OCI-LY7 (cell line): Measurements from ENCODE around the gene AIP. TPM values are rescaled to one million over a fixed set of nuclear protein-coding genes. Genes with fewer than 3 reads are reported as not detected.

Source experiments
- BruUV-seq: library from RNA; stranded (reverse); fragments of 400-500 nt; replicated peaks from 2 replicates; lab custom pipeline; 2021; lab: Mats Ljungman, UMichigan
- CTCF ChIA-PET: fragments of 300-600 bp; sonication (Branson Sonifier 250); formaldehyde crosslinking; loops from one replicate; lab custom pipeline; 2022; ENCODE audit warnings: antibody characterized with exemption; ENCODE audit not compliant: unreplicated experiment; lab: Charles Lee
- POLR2A ChIA-PET: fragments of 300-600 bp; sonication (Branson Sonifier 250); formaldehyde crosslinking; loops from one replicate; lab custom pipeline; 2022; ENCODE audit warnings: antibody characterized with exemption; lab: Charles Lee
- DNase-seq: peaks from one replicate; pipeline ENCODE4 v3.0.0-alpha.2; 2015; ENCODE audit warnings: low spot score
- H2AFZ ChIP-seq: fragments of 200-600 bp; sonication (generic), shearing (Covaris generic); 2 replicates; pipeline ENCODE4 v1.6.1; 2014; ENCODE audit warnings: mild to moderate bottlenecking, antibody characterized with exemption, low read length, moderate library complexity
- H3K27ac ChIP-seq: fragments of 200-600 bp; sonication (generic); 2 replicates; pipeline ENCODE4 v1.5.1; 2014; ENCODE audit warnings: mixed run types, low read depth, mild to moderate bottlenecking, moderate library complexity, low read length, inconsistent platforms; ENCODE audit not compliant: poor library complexity, severe bottlenecking
- H3K36me3 ChIP-seq: fragments of 200-600 bp; sonication (generic); 2 replicates; pipeline ENCODE4 v1.6.1; 2014; ENCODE audit warnings: mild to moderate bottlenecking, antibody characterized with exemption, low read length, moderate library complexity, mixed read lengths; ENCODE audit not compliant: insufficient read depth
- H3K4me1 ChIP-seq: fragments of 200-600 bp; sonication (generic); 2 replicates; pipeline ENCODE4 v1.5.1; 2014; ENCODE audit warnings: mild to moderate bottlenecking, low read length; ENCODE audit not compliant: insufficient read depth, poor library complexity, severe bottlenecking
- H3K4me2 ChIP-seq: fragments of 200-600 bp; sonication (generic); 2 replicates; pipeline ENCODE4 v1.6.1; 2014; ENCODE audit warnings: mild to moderate bottlenecking, low read length
- H3K4me3 ChIP-seq: fragments of 200-600 bp; sonication (generic); 2 replicates; pipeline ENCODE4 v1.5.1; 2014; ENCODE audit warnings: mild to moderate bottlenecking, low read depth, low read length; ENCODE audit not compliant: poor library complexity, severe bottlenecking
- H3K79me2 ChIP-seq: fragments of 200-600 bp; sonication (generic); 2 replicates; pipeline ENCODE4 v1.6.1; 2016; ENCODE audit warnings: low read depth, mild to moderate bottlenecking, low read length, moderate library complexity, mixed read lengths; ENCODE audit not compliant: insufficient read depth
- H3K9me2 ChIP-seq: fragments of 200-600 bp; sonication (generic); 2 replicates; pipeline ENCODE4 v1.6.1; 2016; ENCODE audit warnings: mild to moderate bottlenecking, low read length, mixed read lengths; ENCODE audit not compliant: insufficient read depth
- H3K9me3 ChIP-seq: fragments of 200-600 bp; sonication (generic); 2 replicates; pipeline ENCODE4 v1.6.1; 2014; ENCODE audit warnings: mild to moderate bottlenecking, mixed run types, low read length, mixed read lengths
- H4K20me1 ChIP-seq: fragments of 200-600 bp; sonication (generic); 2 replicates; pipeline ENCODE4 v1.6.1; 2014; ENCODE audit warnings: mild to moderate bottlenecking, antibody characterized with exemption, low read length, moderate library complexity, mixed read lengths; ENCODE audit not compliant: insufficient read depth
- EZH2phosphoT487 ChIP-seq: fragments of 200-600 bp; sonication (generic); IDR thresholded peaks from 2 replicates; pipeline ENCODE4 v1.6.1; 2018; ENCODE audit warnings: low read depth, borderline replicate concordance, mild to moderate bottlenecking, mixed run types, antibody characterized with exemption, low read length, moderate library complexity, mixed read lengths
- intact Hi-C: fragments of 100-400 bp; cut with micrococcal nuclease; formaldehyde crosslinking; loops from one replicate; pipeline ENCODE4 v1.10.0; 2022; ENCODE audit not compliant: unreplicated experiment
- total RNA-seq, 2 experiments: library from RNA; depleted of rRNA in 1 of 2; stranded (reverse); fragments of >200 nt in 1 of 2; shearing (Covaris generic) in 1 of 2; gene quantifications; 2 replicates each; pipeline ENCODE4 v1.2.3, GENCODE V29; 2014 to 2022
- TF ChIP-seq, protein P1 (sequence below): fragments of 200-600 bp; sonication (generic); conservative IDR thresholded peaks from 2 replicates; pipeline ENCODE4 v1.5.1; 2014; ENCODE audit warnings: mild to moderate bottlenecking, antibody characterized with exemption, low read length, moderate library complexity, mixed read lengths

AIP gene
- total RNA-seq, 2 experiments from 2014 or later, result 112 to 125 TPM

DNA sequence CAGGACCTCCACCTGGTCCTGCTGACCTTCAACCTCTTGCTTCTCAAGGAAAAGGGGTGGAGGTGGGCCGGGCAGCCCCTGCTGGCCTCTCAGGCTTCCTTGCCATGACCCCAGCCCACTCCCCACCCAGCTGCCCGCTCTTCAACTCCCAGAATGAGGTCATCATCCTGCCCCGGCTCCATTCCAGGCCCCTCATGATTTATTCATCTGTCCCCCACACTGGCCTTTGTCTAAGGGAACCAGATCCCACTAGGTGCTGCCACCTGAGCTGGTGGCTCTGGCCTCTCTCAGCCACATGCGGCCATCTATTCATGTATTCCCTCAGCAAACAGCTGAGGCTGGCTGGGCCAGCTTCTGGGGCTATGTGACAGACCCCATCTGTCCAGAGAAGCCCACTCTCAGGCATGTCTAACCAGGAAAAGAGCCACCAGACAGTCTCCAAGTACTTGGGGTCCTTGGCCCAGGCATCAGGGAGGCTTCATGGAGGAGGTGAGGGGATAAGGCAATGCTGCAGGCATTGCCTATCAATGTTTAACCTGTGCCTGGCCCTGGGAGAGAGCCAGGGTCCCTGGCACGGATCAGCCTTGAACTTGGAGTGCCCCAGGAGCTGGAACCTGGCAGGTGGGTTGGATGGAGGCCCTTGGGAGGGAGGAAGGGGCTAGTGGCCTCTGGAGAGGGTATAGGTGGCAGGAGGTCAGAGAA lies 42.6 kb downstream of the AIP start:
- no peaks in the 10 kb centered on the region for H3K79me2 ChIP-seq
- no peak overlapping the region for H3K4me3 ChIP-seq
- H3K4me2 ChIP-seq, result no peak overlapping the region
- no peaks in the 10 kb centered on the region for H3K9me2 ChIP-seq
- DNase-seq, result no peak
- TF ChIP-seq EZH2phosphoT487, result no peak
- TF ChIP-seq, protein P1, sequence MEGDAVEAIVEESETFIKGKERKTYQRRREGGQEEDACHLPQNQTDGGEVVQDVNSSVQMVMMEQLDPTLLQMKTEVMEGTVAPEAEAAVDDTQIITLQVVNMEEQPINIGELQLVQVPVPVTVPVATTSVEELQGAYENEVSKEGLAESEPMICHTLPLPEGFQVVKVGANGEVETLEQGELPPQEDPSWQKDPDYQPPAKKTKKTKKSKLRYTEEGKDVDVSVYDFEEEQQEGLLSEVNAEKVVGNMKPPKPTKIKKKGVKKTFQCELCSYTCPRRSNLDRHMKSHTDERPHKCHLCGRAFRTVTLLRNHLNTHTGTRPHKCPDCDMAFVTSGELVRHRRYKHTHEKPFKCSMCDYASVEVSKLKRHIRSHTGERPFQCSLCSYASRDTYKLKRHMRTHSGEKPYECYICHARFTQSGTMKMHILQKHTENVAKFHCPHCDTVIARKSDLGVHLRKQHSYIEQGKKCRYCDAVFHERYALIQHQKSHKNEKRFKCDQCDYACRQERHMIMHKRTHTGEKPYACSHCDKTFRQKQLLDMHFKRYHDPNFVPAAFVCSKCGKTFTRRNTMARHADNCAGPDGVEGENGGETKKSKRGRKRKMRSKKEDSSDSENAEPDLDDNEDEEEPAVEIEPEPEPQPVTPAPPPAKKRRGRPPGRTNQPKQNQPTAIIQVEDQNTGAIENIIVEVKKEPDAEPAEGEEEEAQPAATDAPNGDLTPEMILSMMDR, result no peak
- H3K4me1 ChIP-seq, result peaks cover 4% of the 10 kb centered on the region
- POLR2A ChIA-PET, result no interaction called here
- CTCF ChIA-PET, result no interaction called here
- no peaks in the 10 kb centered on the region for H3K9me3 ChIP-seq
- no peaks in the 10 kb centered on the region for H4K20me1 ChIP-seq
- H2AFZ ChIP-seq, result no peak overlapping the region
- no peaks in the 10 kb centered on the region for H3K36me3 ChIP-seq
- no TSS peak for BruUV-seq
- no peak overlapping the region for H3K27ac ChIP-seq
- intact Hi-C loops, result no loop called here

DNA sequence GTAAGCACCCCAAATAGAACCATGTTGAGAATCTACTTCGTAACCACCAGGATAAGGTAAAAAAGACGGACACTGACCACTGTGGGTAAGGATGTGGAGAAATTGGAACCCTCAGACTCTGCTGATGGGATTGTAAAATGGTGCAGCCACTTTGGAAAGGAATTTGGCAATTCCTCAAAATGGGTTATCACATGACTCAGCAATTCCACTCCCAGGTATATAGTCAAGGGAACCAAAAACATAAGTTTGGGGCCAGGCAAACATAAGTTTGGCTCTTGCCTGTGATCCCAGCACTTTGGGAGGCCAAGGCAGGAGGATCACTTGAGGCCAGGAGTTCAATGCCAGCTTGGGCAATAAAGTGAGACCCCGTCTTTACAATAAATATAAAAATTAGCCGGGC lies 45.5 kb downstream of the AIP start:
- TF ChIP-seq, protein P1, result no peak
- no peak for TF ChIP-seq EZH2phosphoT487
- no peaks in the 10 kb centered on the region for H3K9me2 ChIP-seq
- no peak for DNase-seq
- no peaks in the 10 kb centered on the region for H4K20me1 ChIP-seq
- no peaks in the 10 kb centered on the region for H3K79me2 ChIP-seq
- no peak overlapping the region for H3K4me2 ChIP-seq
- no peak overlapping the region for H3K4me3 ChIP-seq
- peaks cover 4% of the 10 kb centered on the region for H3K9me3 ChIP-seq
- no peaks in the 10 kb centered on the region for H3K36me3 ChIP-seq
- H2AFZ ChIP-seq, result no peak overlapping the region
- peaks cover 4% of the 10 kb centered on the region for H3K4me1 ChIP-seq
- BruUV-seq, result no TSS peak
- CTCF ChIA-PET, result no interaction called here
- intact Hi-C loops, result no loop called here
- POLR2A ChIA-PET, result no interaction called here
- H3K27ac ChIP-seq, result no peak overlapping the region

DNA sequence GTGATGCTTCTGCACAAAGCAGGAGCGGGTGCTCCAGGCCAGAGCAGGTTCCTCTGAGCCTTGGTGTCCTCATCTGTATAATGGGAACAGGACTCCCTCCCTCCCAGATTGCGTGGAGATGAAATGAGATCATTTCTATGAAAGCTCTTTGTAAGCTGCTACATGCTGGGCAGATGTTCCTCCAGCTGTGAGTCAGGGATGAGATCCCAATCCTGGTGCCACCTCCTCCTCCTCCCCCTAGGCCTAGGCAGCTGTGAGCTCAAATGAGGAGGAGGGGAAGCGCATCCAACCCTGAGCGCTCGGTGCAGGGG lies 47.4 kb downstream of the AIP start:
- no peak for DNase-seq
- H3K9me2 ChIP-seq, result no peaks in the 10 kb centered on the region
- BruUV-seq, result no TSS peak
- ChIA-PET CTCF (no interaction called here), POLR2A (no interaction called here)
- intact Hi-C loops, result no loop called here
- H3K27ac ChIP-seq, result no peak overlapping the region
- H3K36me3 ChIP-seq, result no peaks in the 10 kb centered on the region
- no peak overlapping the region for H3K4me3 ChIP-seq
- peaks cover 4% of the 10 kb centered on the region for H3K4me1 ChIP-seq
- H3K4me2 ChIP-seq, result no peak overlapping the region
- H3K9me3 ChIP-seq, result peaks cover 19% of the 10 kb centered on the region
- no peaks in the 10 kb centered on the region for H3K79me2 ChIP-seq
- no peak overlapping the region for H2AFZ ChIP-seq
- no peaks in the 10 kb centered on the region for H4K20me1 ChIP-seq
- TF ChIP-seq EZH2phosphoT487, result no peak
- TF ChIP-seq, protein P1, result no peak
